ENCODE data around the gene UTF1.

DNA sequence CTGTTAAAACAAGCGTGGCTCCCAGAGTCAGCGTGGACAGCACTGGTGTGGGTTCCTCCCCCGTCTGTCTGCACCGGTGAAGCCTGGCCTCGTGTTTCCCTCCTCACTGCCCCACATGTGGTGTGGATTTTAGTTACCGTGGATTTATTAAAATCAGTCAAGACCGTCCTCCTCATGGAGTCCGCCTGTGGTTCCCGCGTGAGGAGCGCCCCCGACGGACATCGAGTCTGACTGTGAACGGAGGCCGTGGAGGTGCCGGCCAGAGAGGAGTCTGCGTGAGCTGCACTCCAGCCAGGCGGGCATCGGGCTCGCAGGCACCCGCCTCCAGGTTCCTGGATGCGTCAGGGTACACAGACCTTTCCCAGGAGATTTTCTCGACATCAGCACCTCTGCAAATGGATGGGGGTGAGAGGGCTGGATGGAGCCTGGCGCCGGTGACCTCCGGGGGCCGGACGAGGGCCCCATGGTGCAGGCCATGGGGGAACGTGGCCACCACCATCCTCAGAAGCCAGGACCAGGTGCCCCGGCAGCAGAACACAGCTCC lies 26.3 kb upstream of the UTF1 start:
- no peak for TF ChIP-seq EZH2phosphoT487 (IDR thresholded peaks at IDR 0.05; ENCODE audit: insufficient read depth, low read depth)
- no peak for TF ChIP-seq EZH2 (IDR thresholded peaks at IDR 0.05; ENCODE audit: insufficient read depth, poor library complexity, severe bottlenecking)

All from GM23248 (cell line).